ENCODE measurements around the gene PHOX2A. TPM values are rescaled to one million over a fixed set of nuclear protein-coding genes. Genes with fewer than 3 reads are reported as not detected.

PHOX2A gene
- total RNA-seq, 1 donor from 2014 or later: not detected

DNA sequence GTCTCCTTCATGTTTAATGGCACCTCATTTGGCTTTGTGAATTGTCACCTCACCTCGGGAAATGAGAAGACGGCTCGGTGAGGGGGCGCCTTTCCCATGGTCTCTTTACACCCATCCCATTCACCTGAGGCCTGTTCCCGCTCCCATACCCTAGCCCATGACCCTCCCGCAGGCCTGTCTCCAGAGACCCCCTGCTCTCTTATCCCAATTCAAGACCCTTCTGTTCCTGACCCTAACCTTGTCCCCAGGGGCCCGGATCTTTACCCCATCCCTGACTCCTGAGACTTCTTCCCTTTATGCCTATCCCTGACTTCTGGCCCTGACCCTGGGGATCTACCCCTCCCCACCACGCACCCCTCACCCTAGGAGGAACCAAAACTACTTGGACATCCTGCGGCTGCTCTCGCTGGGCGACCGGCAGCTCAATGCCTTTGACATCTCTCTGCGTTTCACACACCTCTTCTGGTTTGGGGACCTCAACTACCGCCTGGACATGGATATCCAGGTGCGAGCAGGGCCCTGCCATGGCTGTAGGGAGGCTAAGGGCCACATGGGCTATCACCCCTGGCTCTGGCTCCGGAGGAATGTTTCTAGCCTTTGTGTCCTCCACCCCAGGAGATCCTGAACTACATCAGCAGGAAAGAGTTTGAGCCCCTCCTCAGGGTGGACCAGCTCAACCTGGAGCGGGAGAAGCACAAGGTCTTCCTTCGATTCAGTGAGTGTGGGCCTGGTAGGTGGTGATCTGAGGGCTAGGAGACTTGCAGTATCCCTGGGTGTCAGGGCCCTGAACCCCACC is 11.5 kb downstream of the PHOX2A start:
- no peak overlapping the region for H3K4me3 ChIP-seq (ENCODE audit: insufficient read depth, low read depth, low read length)
- Mint-ChIP-seq H3K4me3 (ENCODE audit: unreplicated experiment) (no peak overlapping the region), H3K36me3 (ENCODE audit: low read depth, unreplicated experiment) (peaks cover 34% of the 10 kb centered on the region), H3K27me3 (ENCODE audit: low read depth, unreplicated experiment) (no peaks in the 10 kb centered on the region), H3K4me1 (ENCODE audit: low read depth, unreplicated experiment) (peaks cover 6% of the 10 kb centered on the region), H3K27ac (ENCODE audit: unreplicated experiment) (no peak overlapping the region), H3K9me3 (ENCODE audit: unreplicated experiment) (no peaks in the 10 kb centered on the region)
- H2AFZ ChIP-seq (ENCODE audit: low read depth, low read length): no peak overlapping the region
- peaks cover 51% of the 10 kb centered on the region for H3K36me3 ChIP-seq (ENCODE audit: insufficient read depth, low read length)
- H3K9ac ChIP-seq (ENCODE audit: low read length): no peak overlapping the region
- FAIRE-seq (no peak), DNase-seq (ENCODE audit: low read depth) (no peak)
- peaks cover 9% of the 10 kb centered on the region for H3K4me1 ChIP-seq (ENCODE audit: insufficient read depth, low read length)
- no peaks in the 10 kb centered on the region for H3K27me3 ChIP-seq (ENCODE audit: insufficient read depth, low read length)
- peaks cover 99% of the 10 kb centered on the region for H4K20me1 ChIP-seq (ENCODE audit: insufficient read depth, low read length)
- no peaks in the 10 kb centered on the region for H3K9me3 ChIP-seq (ENCODE audit: insufficient read depth, low read depth, low read length)
- H3K27ac ChIP-seq (ENCODE audit: low read depth, low read length): no peak overlapping the region
- H3K79me2 ChIP-seq (ENCODE audit: insufficient read depth, low read length): peaks cover 34% of the 10 kb centered on the region
- H3K4me2 ChIP-seq (ENCODE audit: low read length): no peak overlapping the region
- TF ChIP-seq, protein P1, sequence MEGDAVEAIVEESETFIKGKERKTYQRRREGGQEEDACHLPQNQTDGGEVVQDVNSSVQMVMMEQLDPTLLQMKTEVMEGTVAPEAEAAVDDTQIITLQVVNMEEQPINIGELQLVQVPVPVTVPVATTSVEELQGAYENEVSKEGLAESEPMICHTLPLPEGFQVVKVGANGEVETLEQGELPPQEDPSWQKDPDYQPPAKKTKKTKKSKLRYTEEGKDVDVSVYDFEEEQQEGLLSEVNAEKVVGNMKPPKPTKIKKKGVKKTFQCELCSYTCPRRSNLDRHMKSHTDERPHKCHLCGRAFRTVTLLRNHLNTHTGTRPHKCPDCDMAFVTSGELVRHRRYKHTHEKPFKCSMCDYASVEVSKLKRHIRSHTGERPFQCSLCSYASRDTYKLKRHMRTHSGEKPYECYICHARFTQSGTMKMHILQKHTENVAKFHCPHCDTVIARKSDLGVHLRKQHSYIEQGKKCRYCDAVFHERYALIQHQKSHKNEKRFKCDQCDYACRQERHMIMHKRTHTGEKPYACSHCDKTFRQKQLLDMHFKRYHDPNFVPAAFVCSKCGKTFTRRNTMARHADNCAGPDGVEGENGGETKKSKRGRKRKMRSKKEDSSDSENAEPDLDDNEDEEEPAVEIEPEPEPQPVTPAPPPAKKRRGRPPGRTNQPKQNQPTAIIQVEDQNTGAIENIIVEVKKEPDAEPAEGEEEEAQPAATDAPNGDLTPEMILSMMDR (IDR thresholded peaks at IDR 0.05; ENCODE audit: insufficient read depth, low read depth, low read length): no peak
- no peak for TF ChIP-seq EZH2 (IDR thresholded peaks at IDR 0.05; ENCODE audit: insufficient read depth, low read length)

DNA sequence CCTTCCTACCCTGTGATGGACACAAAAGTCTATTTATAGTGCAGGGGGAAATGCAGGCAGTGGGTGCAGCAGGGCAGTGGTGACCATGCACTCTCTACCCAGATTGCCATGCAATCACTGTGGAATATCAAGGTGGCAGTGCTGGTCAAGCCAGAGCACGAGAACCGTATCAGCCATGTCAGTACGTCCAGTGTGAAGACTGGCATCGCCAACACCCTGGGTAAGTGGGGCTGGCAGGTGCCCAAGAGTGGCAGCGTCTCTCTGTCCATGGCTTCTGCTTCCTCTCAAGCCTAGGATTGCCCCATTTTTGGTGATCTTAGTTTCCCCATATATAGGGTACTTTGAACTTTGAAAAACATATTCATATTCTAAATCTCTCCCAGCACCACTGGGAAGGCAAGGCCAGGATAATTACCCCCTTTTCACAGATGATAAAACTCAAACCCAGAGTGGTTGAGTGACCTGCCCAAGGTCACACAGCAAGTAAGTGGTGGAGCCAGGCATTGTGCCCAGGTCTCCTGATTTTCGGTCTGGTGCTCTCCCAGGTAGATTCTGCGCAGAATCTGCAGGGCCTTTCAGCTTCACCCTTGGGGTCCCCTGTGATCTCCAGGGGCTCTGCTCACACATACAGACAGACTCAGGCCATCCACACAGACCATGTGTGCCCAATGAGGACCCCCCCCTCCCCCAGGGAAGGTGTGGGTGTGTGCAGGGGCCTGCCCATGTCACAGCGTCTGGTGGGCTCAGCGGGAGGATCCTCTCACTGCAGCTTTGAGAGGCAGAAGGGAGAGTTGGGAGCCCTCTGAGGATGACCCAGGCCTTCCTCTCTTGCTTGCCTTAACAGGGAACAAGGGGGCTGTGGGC is 12.3 kb downstream of the PHOX2A start:
- peak overlapping the region; percentile 59 for H3K27ac Mint-ChIP-seq (ENCODE audit: unreplicated experiment)
- Histone ChIP-seq H3K9me3 (ENCODE audit: insufficient read depth, low read depth, low read length) (no peaks in the 10 kb centered on the region), H3K4me1 (ENCODE audit: insufficient read depth, low read length) (peaks cover 17% of the 10 kb centered on the region), H3K79me2 (ENCODE audit: insufficient read depth, low read length) (peaks cover 42% of the 10 kb centered on the region), H3K36me3 (ENCODE audit: insufficient read depth, low read length) (peaks cover 51% of the 10 kb centered on the region), H3K27me3 (ENCODE audit: insufficient read depth, low read length) (no peaks in the 10 kb centered on the region), H3K27ac (ENCODE audit: low read depth, low read length) (no peak overlapping the region), H2AFZ (ENCODE audit: low read depth, low read length) (no peak overlapping the region), H3K4me3 (ENCODE audit: insufficient read depth, low read depth, low read length) (no peak overlapping the region), H4K20me1 (ENCODE audit: insufficient read depth, low read length) (peaks cover 99% of the 10 kb centered on the region), H3K4me2 (ENCODE audit: low read length) (no peak overlapping the region), H3K9ac (ENCODE audit: low read length) (no peak overlapping the region)
- peaks cover 30% of the 10 kb centered on the region for H3K36me3 Mint-ChIP-seq (ENCODE audit: low read depth, unreplicated experiment)
- H3K4me3 Mint-ChIP-seq (ENCODE audit: unreplicated experiment): no peak overlapping the region
- TF ChIP-seq EZH2 (IDR thresholded peaks at IDR 0.05; ENCODE audit: insufficient read depth, low read length): no peak
- TF ChIP-seq, protein P1 (IDR thresholded peaks at IDR 0.05; ENCODE audit: insufficient read depth, low read depth, low read length): no peak
- no peak for DNase-seq (ENCODE audit: low read depth)
- H3K27me3 Mint-ChIP-seq (ENCODE audit: low read depth, unreplicated experiment): no peaks in the 10 kb centered on the region
- no peaks in the 10 kb centered on the region for H3K9me3 Mint-ChIP-seq (ENCODE audit: unreplicated experiment)
- H3K4me1 Mint-ChIP-seq (ENCODE audit: low read depth, unreplicated experiment): peaks cover 10% of the 10 kb centered on the region
- no peak for FAIRE-seq
